IMR-90 (cell line): Measurements from ENCODE around the gene KRTAP10-11.

Experiments used
- CEBPB ChIP-seq: IDR thresholded peaks from 2 replicates; pipeline ENCODE4 v1.6.1; 2012; ENCODE audit warnings: low read depth, low read length, improper control_type of control experiment
- CHD1 ChIP-seq: IDR thresholded peaks from 2 replicates; pipeline ENCODE4 v1.6.1; 2012; ENCODE audit warnings: low read depth, low read length, improper control_type of control experiment
- CTCF ChIP-seq: conservative IDR thresholded peaks from 2 replicates; pipeline ENCODE4 v1.5.1; 2012; ENCODE audit warnings: mild to moderate bottlenecking, low read depth, low read length, improper control_type of control experiment
- FOS ChIP-seq: fragments of 150-350 bp; IDR thresholded peaks from 2 replicates; pipeline ENCODE4 v1.6.1; 2016; ENCODE audit warnings: low read depth, low read length
- MAFK ChIP-seq: IDR thresholded peaks from 2 replicates; pipeline ENCODE4 v1.6.1; 2012; ENCODE audit warnings: low read depth, low read length, improper control_type of control experiment
- MAZ ChIP-seq: IDR thresholded peaks from 2 replicates; pipeline ENCODE4 v1.6.1; 2012; ENCODE audit warnings: low read depth, mild to moderate bottlenecking, low read length, improper control_type of control experiment, moderate library complexity, borderline replicate concordance
- POLR2A ChIP-seq: IDR thresholded peaks from 2 replicates; pipeline ENCODE4 v1.6.1; 2012; ENCODE audit warnings: mild to moderate bottlenecking, low read depth, low read length
- RAD21 ChIP-seq: IDR thresholded peaks from 2 replicates; pipeline ENCODE4 v1.6.1; 2012; ENCODE audit warnings: low read length, improper control_type of control experiment
- RCOR1 ChIP-seq: IDR thresholded peaks from 2 replicates; pipeline ENCODE4 v1.6.1; 2012; ENCODE audit warnings: mild to moderate bottlenecking, low read length, improper control_type of control experiment; ENCODE audit not compliant: insufficient replicate concordance
- SMC3 ChIP-seq: fragments of 150-350 bp; IDR thresholded peaks from 2 replicates; pipeline ENCODE4 v1.6.1; 2016; ENCODE audit warnings: low read depth, mild to moderate bottlenecking, antibody characterized with exemption, low read length, moderate library complexity
- USF2 ChIP-seq: fragments of 150-350 bp; IDR thresholded peaks from 2 replicates; pipeline ENCODE4 v1.6.1; 2017; ENCODE audit warnings: mild to moderate bottlenecking, antibody characterized with exemption, low read length, low read depth

- TF ChIP-seq CTCF: no peak
- TF ChIP-seq RAD21: no peak
- TF ChIP-seq RCOR1: no peak
- no peak for TF ChIP-seq USF2
- no peak for TF ChIP-seq MAFK
- TF ChIP-seq FOS: no peak
- no peak for TF ChIP-seq SMC3
- TF ChIP-seq POLR2A: no peak
- no peak for TF ChIP-seq CEBPB
- no peak for TF ChIP-seq MAZ
- no peak for TF ChIP-seq CHD1
These were observed 4.9 kb downstream of the KRTAP10-11 start for GRCh38 chr21:44650973-44651675.
